ENCODE measurements around the gene MMP25.

DNA sequence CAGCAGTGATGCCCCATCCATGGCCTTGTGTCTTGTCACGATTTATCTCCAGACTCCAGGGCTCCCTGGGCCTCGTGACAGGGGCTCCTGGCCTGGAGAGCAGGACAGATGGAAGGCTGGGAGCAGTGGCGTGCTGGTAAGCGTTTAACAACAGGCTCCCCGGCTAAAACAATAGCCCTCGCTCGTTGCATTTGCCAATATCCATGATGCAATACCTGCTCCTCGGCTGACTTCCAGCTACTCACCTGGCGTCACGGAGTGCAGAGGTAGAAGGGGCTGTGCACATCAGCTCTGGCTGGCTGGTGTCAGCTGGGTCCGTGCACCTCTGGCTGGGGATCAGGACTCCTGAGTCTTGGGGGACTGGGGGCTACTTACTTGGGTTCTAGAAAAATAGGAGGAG is 8.1 kb upstream of the MMP25 start:
- TF ChIP-seq CTCF (conservative IDR thresholded peaks at IDR 0.05; ENCODE audit: low read depth, low read length): no peak
- peak; percentile 8 for TF ChIP-seq EZH2 (IDR thresholded peaks at IDR 0.05; ENCODE audit: borderline replicate concordance, low read depth, low read length, poor library complexity, severe bottlenecking)

Measured in A673 (cell line).